Neural progenitor cell (in vitro differentiated cells): ENCODE results near the gene LILRA1. TPM values are rescaled to one million over a fixed set of nuclear protein-coding genes. Genes with fewer than 3 reads are reported as not detected.
"Not testable (repeated sequence)": the region's sequence is repeated elsewhere in the genome, so short reads cannot be mapped to it uniquely, and the experiment has no call there.

Source experiments
- DNase-seq: peaks from one replicate; pipeline ENCODE4 v3.0.0-alpha.2; 2016; ENCODE audit warnings: low spot score
- H2AFZ ChIP-seq: fragments of 200-600 bp; sonication (generic); replicated peaks from 2 replicates; pipeline ENCODE4 v1.6.1; 2016; ENCODE audit warnings: antibody characterized with exemption
- H3F3A ChIP-seq: fragments of 200-600 bp; sonication (generic); 2 replicates; pipeline ENCODE4 v1.6.1; 2016; ENCODE audit warnings: antibody characterized with exemption, low read depth
- H3K27ac ChIP-seq: fragments of 200-600 bp; sonication (generic); 2 replicates; pipeline ENCODE4 v1.5.1; 2016; ENCODE audit warnings: mild to moderate bottlenecking
- H3K27me3 ChIP-seq: fragments of 200-600 bp; sonication (generic); 2 replicates; pipeline ENCODE4 v1.6.1; 2016; ENCODE audit warnings: mild to moderate bottlenecking, moderate library complexity
- H3K36me3 ChIP-seq: fragments of 200-600 bp; sonication (generic); 2 replicates; pipeline ENCODE4 v1.5.1; 2016
- H3K4me1 ChIP-seq: fragments of 200-600 bp; sonication (generic); 2 replicates; pipeline ENCODE4 v1.6.1; 2016; ENCODE audit warnings: mixed run types
- H3K4me2 ChIP-seq: fragments of 200-600 bp; sonication (generic); 2 replicates; pipeline ENCODE4 v1.6.1; 2016
- H3K4me3 ChIP-seq: fragments of 200-600 bp; sonication (generic); 2 replicates; pipeline ENCODE4 v1.5.1; 2016
- H3K79me2 ChIP-seq: fragments of 200-600 bp; sonication (generic); 2 replicates; pipeline ENCODE4 v1.6.1; 2016; ENCODE audit warnings: low read depth
- H3K9ac ChIP-seq: fragments of 200-600 bp; sonication (generic); 2 replicates; pipeline ENCODE4 v1.6.1; 2016
- H3K9me3 ChIP-seq: fragments of 200-600 bp; sonication (generic); 2 replicates; pipeline ENCODE4 v1.5.1; 2016; ENCODE audit warnings: low read depth
- H4K20me1 ChIP-seq: fragments of 200-600 bp; sonication (generic); 2 replicates; pipeline ENCODE4 v1.6.1; 2016; ENCODE audit warnings: low read depth
- H3K27ac Mint-ChIP-seq: 3 replicates; pipeline ENCODE4 v1.8.0; 2021; ENCODE audit warnings: mixed read lengths
- H3K27me3 Mint-ChIP-seq: 2 replicates; pipeline ENCODE4 v1.8.0; 2022; ENCODE audit warnings: low read depth, mild to moderate bottlenecking, inconsistent platforms, moderate library complexity, mixed read lengths; ENCODE audit not compliant: insufficient read depth
- H3K36me3 Mint-ChIP-seq: 3 replicates; pipeline ENCODE4 v1.8.0; 2021; ENCODE audit warnings: mixed read lengths
- H3K4me1 Mint-ChIP-seq: 3 replicates; pipeline ENCODE4 v1.8.0; 2021; ENCODE audit warnings: mixed read lengths
- H3K4me3 Mint-ChIP-seq: 3 replicates; pipeline ENCODE4 v1.8.0; 2021; ENCODE audit warnings: mild to moderate bottlenecking, moderate library complexity, mixed read lengths
- H3K9me3 Mint-ChIP-seq: 3 replicates; pipeline ENCODE4 v1.8.0; 2020; ENCODE audit warnings: mixed read lengths
- CTCF ChIP-seq: fragments of 200-600 bp; sonication (generic); IDR thresholded peaks from 2 replicates; pipeline ENCODE4 v1.5.1; 2017; ENCODE audit warnings: antibody characterized with exemption, mild to moderate bottlenecking
- EZH2 ChIP-seq: fragments of 200-600 bp; sonication (generic); IDR thresholded peaks from 2 replicates; pipeline ENCODE4 v1.6.1; 2017; ENCODE audit warnings: antibody characterized with exemption, mild to moderate bottlenecking, moderate library complexity
- EZH2phosphoT487 ChIP-seq: fragments of 200-600 bp; sonication (generic); IDR thresholded peaks from 2 replicates; pipeline ENCODE4 v1.6.1; 2017; ENCODE audit warnings: antibody characterized with exemption
- total RNA-seq: library from RNA; depleted of rRNA; stranded (reverse); fragments of >200 nt; gene quantifications from 2 replicates; pipeline ENCODE4 v1.2.3, GENCODE V29; 2015; ENCODE audit warnings: low replicate concordance

The LILRA1 gene
- total RNA-seq, 1 donor from 2014 or later: not detected

- no peak for DNase-seq
- no peaks in the 10 kb centered on the region for H3K36me3 Mint-ChIP-seq
- no peak for TF ChIP-seq CTCF
- TF ChIP-seq EZH2phosphoT487: no peak
- Histone ChIP-seq H3K27me3 (no peaks in the 10 kb centered on the region), H3K4me1 (no peaks in the 10 kb centered on the region), H3F3A (no peaks in the 10 kb centered on the region), H3K27ac (no peak overlapping the region), H3K4me3 (no peak overlapping the region), H3K4me2 (no peak overlapping the region), H3K79me2 (no peaks in the 10 kb centered on the region), H2AFZ (no peak overlapping the region), H3K9me3 (no peaks in the 10 kb centered on the region), H4K20me1 (no peaks in the 10 kb centered on the region), H3K9ac (no peak overlapping the region), H3K36me3 (no peaks in the 10 kb centered on the region)
- H3K27ac Mint-ChIP-seq: no peak overlapping the region
- H3K4me1 Mint-ChIP-seq: no peaks in the 10 kb centered on the region
- no peaks in the 10 kb centered on the region for H3K27me3 Mint-ChIP-seq
- H3K4me3 Mint-ChIP-seq: no peak overlapping the region
- H3K9me3 Mint-ChIP-seq: peaks cover 20% of the 10 kb centered on the region
These were observed 6.4 kb upstream of the LILRA1 start for GRCh38 chr19:54587026-54587425.

GRCh38 chr19:54593931-54594626 is 647 bp downstream of the LILRA1 start:
- H3K4me3 Mint-ChIP-seq, H3K27me3 ChIP-seq, H3K4me1 ChIP-seq, H3K4me1 Mint-ChIP-seq, H4K20me1 ChIP-seq, H3K27ac ChIP-seq, H3K27me3 Mint-ChIP-seq, H3K9me3 ChIP-seq, H3K79me2 ChIP-seq, H3K4me3 ChIP-seq, H2AFZ ChIP-seq, H3K4me2 ChIP-seq, H3F3A ChIP-seq, H3K36me3 ChIP-seq, DNase-seq, H3K9ac ChIP-seq, H3K27ac Mint-ChIP-seq, H3K36me3 Mint-ChIP-seq: not testable (repeated sequence)
- H3K9me3 Mint-ChIP-seq: peaks cover 26% of the 10 kb centered on the region

GRCh38 chr19:54594737-54595136 is 1.3 kb downstream of the LILRA1 start:
- Histone ChIP-seq H3K27me3 (no peaks in the 10 kb centered on the region), H3K27ac (no peak overlapping the region), H3F3A (no peaks in the 10 kb centered on the region), H3K9me3 (no peaks in the 10 kb centered on the region), H3K4me3 (no peak overlapping the region), H3K4me2 (no peak overlapping the region), H2AFZ (no peak overlapping the region), H3K4me1 (no peaks in the 10 kb centered on the region), H3K9ac (no peak overlapping the region), H3K36me3 (no peaks in the 10 kb centered on the region), H4K20me1 (no peaks in the 10 kb centered on the region), H3K79me2 (no peaks in the 10 kb centered on the region)
- no peaks in the 10 kb centered on the region for H3K4me1 Mint-ChIP-seq
- H3K27ac Mint-ChIP-seq: no peak overlapping the region
- peaks cover 4% of the 10 kb centered on the region for H3K27me3 Mint-ChIP-seq
- peaks cover 26% of the 10 kb centered on the region for H3K9me3 Mint-ChIP-seq
- no peaks in the 10 kb centered on the region for H3K36me3 Mint-ChIP-seq
- no peak for TF ChIP-seq EZH2phosphoT487
- no peak for TF ChIP-seq CTCF
- TF ChIP-seq EZH2: no peak
- DNase-seq: no peak
- H3K4me3 Mint-ChIP-seq: no peak overlapping the region

- H3K4me3 Mint-ChIP-seq, H3K9me3 ChIP-seq, H4K20me1 ChIP-seq, H2AFZ ChIP-seq, H3K27ac Mint-ChIP-seq, H3K4me1 Mint-ChIP-seq, H3K79me2 ChIP-seq, DNase-seq, H3K4me1 ChIP-seq, H3K36me3 ChIP-seq, H3K4me2 ChIP-seq, H3K4me3 ChIP-seq, H3K27me3 Mint-ChIP-seq, H3K36me3 Mint-ChIP-seq, H3K9ac ChIP-seq, H3K27me3 ChIP-seq, H3K27ac ChIP-seq, H3F3A ChIP-seq: not testable (repeated sequence)
- H3K9me3 Mint-ChIP-seq: peaks cover 26% of the 10 kb centered on the region
These were observed 2.4 kb downstream of the LILRA1 start for GRCh38 chr19:54595680-54596436.
